B cell (primary cell): Measurements from ENCODE around the gene NGLY1. TPM values are rescaled to one million over a fixed set of nuclear protein-coding genes. Genes with fewer than 3 reads are reported as not detected.

ENCODE experiments used
- ATAC-seq: fragments of 200-7000 bp; cut with Tn5 transposase; one replicate; pipeline ENCODE4 v1.10.0; 2021; ENCODE audit warnings: low read depth, mild to moderate bottlenecking, moderate number of reproducible peaks, moderate library complexity
- CTCF ChIA-PET: fragments of 350-600 bp; sonication (Branson Sonifier 250); formaldehyde crosslinking; loops from one replicate; lab custom pipeline; 2021; ENCODE audit warnings: antibody characterized with exemption, inconsistent platforms; lab: Charles Lee
- POLR2A ChIA-PET: fragments of 350-600 bp; sonication (Branson Sonifier 250); formaldehyde crosslinking; loops from one replicate; lab custom pipeline; 2021; ENCODE audit warnings: antibody characterized with exemption; lab: Charles Lee
- DNase-seq: peaks from one replicate; pipeline ENCODE4 v3.0.0; 2013
- H2AFZ ChIP-seq: 2 replicates; pipeline ENCODE4 v1.6.1; 2012; ENCODE audit warnings: mild to moderate bottlenecking, low read depth, low read length; ENCODE audit not compliant: insufficient read depth, poor library complexity, severe bottlenecking
- H3K27ac ChIP-seq, 2 donors: 1 replicate in 1 of 2; 2 replicates in 1 of 2; pipeline ENCODE4 v1.5.1; 2012 to 2013; ENCODE audit warnings: low read length in 2 of 2, mild to moderate bottlenecking in 2 of 2, moderate library complexity in 1 of 2
- H3K27me3 ChIP-seq, 4 experiments: fragments of 200-600 bp in 1 of 4; sonication (generic) in 1 of 4; replicated peaks in 1 of 4; 1 replicate in 2 of 4; 2 replicates in 2 of 4; pipeline versions ENCODE4 v1.6.1 to v1.7.0; 2013 to 2016; ENCODE audit warnings: low read length in 3 of 4, mild to moderate bottlenecking in 2 of 4, mixed read lengths in 1 of 4, moderate library complexity in 1 of 4; ENCODE audit not compliant: insufficient read depth in 4 of 4, control insufficient read depth in 3 of 4; ENCODE audit errors: control extremely low read depth in 1 of 4
- H3K36me3 ChIP-seq, 2 experiments: replicated peaks in 1 of 2; 1 replicate in 1 of 2; 2 replicates in 1 of 2; pipeline versions ENCODE4 v1.6.1 to v1.7.1; 2013; ENCODE audit warnings: low read length in 1 of 2; ENCODE audit not compliant: insufficient read depth in 2 of 2, control insufficient read depth in 1 of 2; ENCODE audit errors: control extremely low read depth in 1 of 2, extremely low read depth in 1 of 2
- H3K4me1 ChIP-seq, 2 donors: fragments of 200-600 bp in 1 of 2; sonication (generic) in 1 of 2; 1 replicate in 1 of 2; 2 replicates in 1 of 2; pipeline versions ENCODE4 v1.5.1 to v1.6.1; 2013 to 2017; ENCODE audit warnings: low read length in 2 of 2; ENCODE audit not compliant: control insufficient read depth in 2 of 2, insufficient read depth in 2 of 2
- H3K4me2 ChIP-seq: replicated peaks from 2 replicates; pipeline ENCODE3; 2012; ENCODE audit warnings: mild to moderate bottlenecking, low read depth, low read length; ENCODE audit not compliant: poor library complexity, severe bottlenecking
- H3K4me3 ChIP-seq, 5 experiments: fragments of 200-600 bp in 1 of 5; sonication (generic) in 1 of 5; 1 replicate in 3 of 5; 2 replicates in 2 of 5; pipeline versions ENCODE4 v1.5.1 to v1.7.0; 2011 to 2016; ENCODE audit warnings: low read length in 4 of 5, mild to moderate bottlenecking in 4 of 5, low read depth in 2 of 5, control low read depth in 1 of 5, moderate library complexity in 1 of 5; ENCODE audit not compliant: insufficient read depth in 1 of 5; ENCODE audit errors: control extremely low read depth in 1 of 5, extremely low read depth in 1 of 5
- H3K79me2 ChIP-seq: fragments of 200-600 bp; sonication (generic); one replicate; pipeline ENCODE4 v1.6.0; 2016; ENCODE audit warnings: low read length; ENCODE audit not compliant: control insufficient read depth, insufficient read depth
- H3K9ac ChIP-seq: fragments of 200-600 bp; sonication (generic); 2 replicates; pipeline ENCODE4 v1.6.1; 2017; ENCODE audit warnings: mild to moderate bottlenecking, low read length, moderate library complexity
- H3K9me3 ChIP-seq, 3 donors: one replicate each; pipeline versions ENCODE4 v1.6.1 to v1.7.1; 2013; ENCODE audit warnings: low read length in 2 of 3; ENCODE audit not compliant: control insufficient read depth in 2 of 3, insufficient read depth in 1 of 3; ENCODE audit errors: control extremely low read depth in 1 of 3
- H4K20me1 ChIP-seq: 2 replicates; pipeline ENCODE4 v1.6.0; 2012; ENCODE audit warnings: mild to moderate bottlenecking, low read length; ENCODE audit not compliant: insufficient read depth, control insufficient read depth, poor library complexity, severe bottlenecking
- H3K27ac Mint-ChIP-seq: one replicate; pipeline ENCODE4 v1.8.0; 2021; ENCODE audit warnings: mixed read lengths
- H3K27me3 Mint-ChIP-seq: one replicate; pipeline ENCODE4 v1.8.0; 2021; ENCODE audit warnings: mixed read lengths
- H3K4me1 Mint-ChIP-seq: one replicate; pipeline ENCODE4 v1.8.0; 2021; ENCODE audit warnings: mixed read lengths
- H3K4me3 Mint-ChIP-seq: one replicate; pipeline ENCODE4 v1.8.0; 2021; ENCODE audit warnings: mixed read lengths
- H3K9me3 Mint-ChIP-seq: one replicate; pipeline ENCODE4 v1.8.0; 2022; ENCODE audit warnings: mixed read lengths; ENCODE audit not compliant: insufficient read depth
- CTCF ChIP-seq: fragments of 200-600 bp; IDR thresholded peaks from one replicate; pipeline ENCODE4 v1.8.0; 2022; ENCODE audit warnings: antibody characterized with exemption, mild to moderate bottlenecking
- EZH2 ChIP-seq: IDR thresholded peaks from 2 replicates; pipeline ENCODE4 v1.6.1; 2012; ENCODE audit warnings: borderline replicate concordance, low read depth, mild to moderate bottlenecking, moderate library complexity, low read length; ENCODE audit not compliant: insufficient read depth, poor library complexity, severe bottlenecking
- WGBS: methylation state at CpG from one replicate; pipeline ENCODE4 v1.1.5; 2013; ENCODE audit warnings: missing lambda C conversion rate; ENCODE audit not compliant: insufficient coverage; 5-methylcytosine and 5-hydroxymethylcytosine counted together
- intact Hi-C: fragments of 100-400 bp; cut with micrococcal nuclease; formaldehyde crosslinking; loops from one replicate; pipeline ENCODE4 v1.10.0; 2022
- polyA plus RNA-seq: library from polyadenylated mRNA; depleted of rRNA; stranded (reverse); fragments of >200 nt; gene quantifications from 2 replicates; pipeline ENCODE4 v1.2.3, GENCODE V29; 2012
- total RNA-seq, 2 donors: library from RNA; stranded (reverse); fragments of 120-200 nt in 1 of 2; gene quantifications; 1 replicate in 1 of 2; 2 replicates in 1 of 2; pipeline versions ENCODE4 v1.2.3 to v1.2.4, GENCODE V29; 2013 to 2022

Gene NGLY1
- total and polyA plus RNA-seq, 2 donors (not counting 1 experiment from before 2014, with no cell fraction given) = 24.2 to 145 TPM

GRCh38 chr3:25689226-25689625 is 94.0 kb downstream of the NGLY1 start:
- Histone ChIP-seq H3K9me3 (no peaks in the 10 kb centered on the region), H3K36me3 (no peaks in the 10 kb centered on the region), H3K4me3 (no peak overlapping the region), H3K4me1 (no peaks in the 10 kb centered on the region), H3K9ac (no peak overlapping the region), H4K20me1 (no peaks in the 10 kb centered on the region), H3K79me2 (no peaks in the 10 kb centered on the region), H3K27me3 (no peaks in the 10 kb centered on the region), H3K27ac (no peak overlapping the region), H3K4me2 (no peak overlapping the region), H2AFZ (no peak overlapping the region)
- no peak for TF ChIP-seq CTCF
- TF ChIP-seq EZH2 = no peak
- CTCF ChIA-PET = no interaction called here
- 87% methylated on average over 1 of the region's 3 CpGs for WGBS
- Mint-ChIP-seq H3K27me3 (no peaks in the 10 kb centered on the region), H3K27ac (no peak overlapping the region), H3K4me3 (no peak overlapping the region), H3K9me3 (no peaks in the 10 kb centered on the region), H3K4me1 (no peaks in the 10 kb centered on the region)
- POLR2A ChIA-PET = no interaction called here
- DNase-seq = no peak
- intact Hi-C loops = no loop called here
- no peak for ATAC-seq

DNA sequence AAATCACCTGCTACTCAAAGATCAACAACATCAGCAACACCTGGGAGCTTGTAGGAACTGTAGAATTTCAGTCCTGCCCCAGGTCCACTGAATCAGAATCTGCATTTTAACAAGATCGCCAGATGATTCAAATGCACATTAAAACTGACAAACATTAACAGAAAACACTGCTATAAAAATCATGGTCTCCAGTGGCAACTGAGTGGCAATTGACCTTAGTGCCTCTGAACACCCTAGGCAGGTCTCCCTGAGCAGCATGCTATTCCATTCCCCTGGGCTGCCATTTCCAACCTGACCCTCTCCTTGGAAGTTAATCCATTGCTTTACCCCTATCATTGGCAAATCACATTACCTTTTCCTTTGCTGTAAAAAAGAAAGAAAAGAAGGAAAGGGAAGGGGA is 95.5 kb downstream of the NGLY1 start:
- H2AFZ ChIP-seq = no peak overlapping the region

More for the DNA sequence above, 95.5 kb downstream of the NGLY1 start:
- H3K4me2 ChIP-seq = no peak overlapping the region
- H3K27ac ChIP-seq = no peak overlapping the region
- no peaks in the 10 kb centered on the region for H3K9me3 ChIP-seq
- H3K9ac ChIP-seq = no peak overlapping the region
- TF ChIP-seq CTCF = no peak
- no peak for TF ChIP-seq EZH2
- no peaks in the 10 kb centered on the region for H3K9me3 Mint-ChIP-seq
- no peaks in the 10 kb centered on the region for H4K20me1 ChIP-seq
- no peak overlapping the region for H3K4me3 Mint-ChIP-seq
- H3K4me1 Mint-ChIP-seq = no peaks in the 10 kb centered on the region
- ATAC-seq (no peak), DNase-seq (no peak)
- H3K36me3 ChIP-seq = no peaks in the 10 kb centered on the region
- no peaks in the 10 kb centered on the region for H3K27me3 ChIP-seq
- ChIA-PET POLR2A (no interaction called here), CTCF (no interaction called here)
- no peak overlapping the region for H3K27ac Mint-ChIP-seq
- WGBS = 100% methylated on average over 1 of the region's 1 CpG
- H3K4me3 ChIP-seq = no peak overlapping the region
- H3K79me2 ChIP-seq = no peaks in the 10 kb centered on the region
- intact Hi-C loops = no loop called here
- no peaks in the 10 kb centered on the region for H3K27me3 Mint-ChIP-seq
- no peaks in the 10 kb centered on the region for H3K4me1 ChIP-seq
